Measurements from ENCODE around the gene COX6A2. TPM values are rescaled to one million over a fixed set of nuclear protein-coding genes. Genes with fewer than 3 reads are reported as not detected.

Gene COX6A2
- total and polyA plus RNA-seq, 2 experiments from 2014 or later, result 1.7 TPM; not detected in 1

GRCh38 chr16:31410082-31410481 lies 18.1 kb downstream of the COX6A2 start:
- Histone ChIP-seq H3K36me3 (replicated peaks; ENCODE audit: insufficient read depth, low read depth) (no peaks in the 10 kb centered on the region), H3K4me2 (no peak overlapping the region), H2AFZ (no peak overlapping the region), H3K4me3 (no peak overlapping the region), H3K4me1 (ENCODE audit: insufficient read depth) (no peaks in the 10 kb centered on the region), H3K79me2 (no peaks in the 10 kb centered on the region), H3K27me3 (no peaks in the 10 kb centered on the region), H4K20me1 (ENCODE audit: insufficient read depth, poor library complexity, severe bottlenecking) (no peaks in the 10 kb centered on the region), H3K9me2 (replicated peaks; ENCODE audit: insufficient read depth) (no peaks in the 10 kb centered on the region), H3K9me3 (ENCODE audit: low read depth) (no peaks in the 10 kb centered on the region), H3K27ac (no peak overlapping the region)
- no peak for TF ChIP-seq EZH2 (IDR thresholded peaks at IDR 0.05; ENCODE audit: borderline replicate concordance)
- TF ChIP-seq EZH2phosphoT487 (IDR thresholded peaks at IDR 0.05; ENCODE audit: low read depth, severe bottlenecking, unreplicated experiment), result no peak
- 94% methylated on average over 5 of the region's 9 CpGs for WGBS (ENCODE audit: low lambda C conversion rate, missing lambda C conversion rate)
- DNase-seq (ENCODE audit: low spot score), result no peak

DNA sequence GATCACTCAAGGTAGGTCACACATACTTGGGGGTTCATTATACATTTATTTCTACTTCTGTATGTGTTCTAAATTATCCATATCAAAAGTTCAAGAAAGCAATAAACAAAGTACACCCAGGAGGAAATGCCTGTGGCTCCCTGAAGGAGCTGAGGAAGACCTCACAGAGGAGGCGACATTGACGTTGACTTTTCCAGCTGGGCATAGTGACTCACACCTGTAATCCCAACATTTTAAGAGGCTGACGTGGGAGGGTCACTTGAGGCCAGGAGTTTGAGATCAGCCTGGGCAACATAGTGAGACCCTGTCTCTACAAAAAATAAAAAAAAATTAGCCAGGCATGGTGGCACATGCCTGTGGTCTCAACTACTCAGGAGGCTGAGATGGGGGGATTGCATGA lies 18.7 kb downstream of the COX6A2 start:
- no peaks in the 10 kb centered on the region for H4K20me1 ChIP-seq (ENCODE audit: insufficient read depth, poor library complexity, severe bottlenecking)
- H3K9me2 ChIP-seq (replicated peaks; ENCODE audit: insufficient read depth), result no peaks in the 10 kb centered on the region
- TF ChIP-seq EZH2 (IDR thresholded peaks at IDR 0.05; ENCODE audit: borderline replicate concordance) (no peak), EZH2phosphoT487 (IDR thresholded peaks at IDR 0.05; ENCODE audit: low read depth, severe bottlenecking, unreplicated experiment) (no peak)
- TF ChIP-seq, protein P1, sequence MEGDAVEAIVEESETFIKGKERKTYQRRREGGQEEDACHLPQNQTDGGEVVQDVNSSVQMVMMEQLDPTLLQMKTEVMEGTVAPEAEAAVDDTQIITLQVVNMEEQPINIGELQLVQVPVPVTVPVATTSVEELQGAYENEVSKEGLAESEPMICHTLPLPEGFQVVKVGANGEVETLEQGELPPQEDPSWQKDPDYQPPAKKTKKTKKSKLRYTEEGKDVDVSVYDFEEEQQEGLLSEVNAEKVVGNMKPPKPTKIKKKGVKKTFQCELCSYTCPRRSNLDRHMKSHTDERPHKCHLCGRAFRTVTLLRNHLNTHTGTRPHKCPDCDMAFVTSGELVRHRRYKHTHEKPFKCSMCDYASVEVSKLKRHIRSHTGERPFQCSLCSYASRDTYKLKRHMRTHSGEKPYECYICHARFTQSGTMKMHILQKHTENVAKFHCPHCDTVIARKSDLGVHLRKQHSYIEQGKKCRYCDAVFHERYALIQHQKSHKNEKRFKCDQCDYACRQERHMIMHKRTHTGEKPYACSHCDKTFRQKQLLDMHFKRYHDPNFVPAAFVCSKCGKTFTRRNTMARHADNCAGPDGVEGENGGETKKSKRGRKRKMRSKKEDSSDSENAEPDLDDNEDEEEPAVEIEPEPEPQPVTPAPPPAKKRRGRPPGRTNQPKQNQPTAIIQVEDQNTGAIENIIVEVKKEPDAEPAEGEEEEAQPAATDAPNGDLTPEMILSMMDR (IDR thresholded peaks at IDR 0.05; ENCODE audit: poor library complexity), result no peak
- no peaks in the 10 kb centered on the region for H3K27me3 ChIP-seq
- no peaks in the 10 kb centered on the region for H3K79me2 ChIP-seq
- H3K4me2 ChIP-seq, result no peak overlapping the region
- no peaks in the 10 kb centered on the region for H3K36me3 ChIP-seq (replicated peaks; ENCODE audit: insufficient read depth, low read depth)
- DNase-seq (ENCODE audit: low spot score), result no peak
- H3K4me1 ChIP-seq (ENCODE audit: insufficient read depth), result no peaks in the 10 kb centered on the region
- H3K4me3 ChIP-seq, result no peak overlapping the region
- H2AFZ ChIP-seq, result no peak overlapping the region
- H3K9me3 ChIP-seq (ENCODE audit: low read depth), result no peaks in the 10 kb centered on the region
- WGBS (ENCODE audit: low lambda C conversion rate, missing lambda C conversion rate), result 56% methylated on average over 3 of the region's 3 CpGs
- H3K27ac ChIP-seq, result no peak overlapping the region

DNA sequence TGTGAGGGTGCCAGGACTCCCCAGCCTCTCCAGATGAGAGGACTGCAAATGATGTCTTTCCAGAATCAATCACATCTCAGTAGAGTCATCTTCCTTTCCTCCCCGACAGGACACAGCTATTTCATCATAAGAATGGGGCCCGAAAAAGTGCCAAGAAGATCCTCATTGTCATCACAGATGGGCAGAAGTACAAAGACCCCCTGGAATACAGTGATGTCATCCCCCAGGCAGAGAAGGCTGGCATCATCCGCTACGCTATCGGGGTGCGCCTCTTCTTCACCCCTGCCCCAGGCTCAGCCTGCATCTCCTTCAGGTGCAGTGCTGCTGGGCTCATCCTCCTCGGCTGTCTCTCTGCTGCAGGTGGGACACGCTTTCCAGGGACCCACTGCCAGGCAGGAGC lies 20.8 kb downstream of the COX6A2 start:
- H3K27ac ChIP-seq, result no peak overlapping the region
- no peak overlapping the region for H3K4me2 ChIP-seq
- H3K4me1 ChIP-seq (ENCODE audit: insufficient read depth), result no peaks in the 10 kb centered on the region
- no peaks in the 10 kb centered on the region for H3K79me2 ChIP-seq
- 88% methylated on average over 8 of the region's 8 CpGs for WGBS (ENCODE audit: low lambda C conversion rate, missing lambda C conversion rate)
- no peak overlapping the region for H3K4me3 ChIP-seq
- DNase-seq (ENCODE audit: low spot score), result no peak
- H3K27me3 ChIP-seq, result no peaks in the 10 kb centered on the region
- no peaks in the 10 kb centered on the region for H3K9me2 ChIP-seq (replicated peaks; ENCODE audit: insufficient read depth)
- no peaks in the 10 kb centered on the region for H3K9me3 ChIP-seq (ENCODE audit: low read depth)
- H4K20me1 ChIP-seq (ENCODE audit: insufficient read depth, poor library complexity, severe bottlenecking), result no peaks in the 10 kb centered on the region
- H2AFZ ChIP-seq, result no peak overlapping the region
- no peaks in the 10 kb centered on the region for H3K36me3 ChIP-seq (replicated peaks; ENCODE audit: insufficient read depth, low read depth)
- no peak for TF ChIP-seq EZH2phosphoT487 (IDR thresholded peaks at IDR 0.05; ENCODE audit: low read depth, severe bottlenecking, unreplicated experiment)
- TF ChIP-seq EZH2 (IDR thresholded peaks at IDR 0.05; ENCODE audit: borderline replicate concordance), result no peak
- TF ChIP-seq, protein P1 (IDR thresholded peaks at IDR 0.05; ENCODE audit: poor library complexity), result no peak

DNA sequence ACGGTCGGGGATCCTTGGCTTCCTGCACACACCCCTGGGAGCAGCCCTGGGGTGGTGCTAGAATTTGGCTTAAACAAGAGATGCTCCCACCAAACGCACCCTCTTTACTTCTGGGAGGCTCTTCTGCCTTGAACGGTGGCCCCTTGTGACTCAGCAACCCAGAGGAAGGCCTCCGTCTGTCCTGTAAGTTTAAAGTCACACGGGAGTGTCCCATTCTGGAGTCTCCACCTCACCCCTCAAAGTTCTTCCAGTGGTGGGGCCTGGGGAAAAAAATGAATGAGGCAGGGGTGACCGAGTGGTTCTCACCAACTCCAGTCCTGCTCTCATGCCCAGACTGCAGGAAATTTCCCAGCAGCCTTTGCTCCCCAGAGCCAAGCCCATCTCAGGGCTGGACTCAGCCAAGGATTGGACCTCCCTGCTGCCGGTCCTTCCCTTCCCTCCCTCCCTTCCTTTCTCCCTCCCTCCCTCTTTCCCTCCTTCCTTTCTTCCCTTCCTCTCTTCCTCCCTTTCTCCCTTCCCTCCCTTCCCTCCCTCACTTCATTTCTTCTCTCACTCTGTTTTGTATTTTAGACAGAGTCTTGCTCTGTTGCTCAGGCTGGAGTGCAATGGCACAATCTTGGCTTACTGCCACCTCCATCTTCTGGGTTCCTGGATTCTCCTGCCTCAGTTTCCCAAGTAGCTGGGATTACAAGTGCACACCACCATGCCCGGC lies 23.7 kb downstream of the COX6A2 start:
- H3K9me3 ChIP-seq (ENCODE audit: low read depth), result no peaks in the 10 kb centered on the region
- H3K36me3 ChIP-seq (replicated peaks; ENCODE audit: insufficient read depth, low read depth), result no peaks in the 10 kb centered on the region
- no peak for DNase-seq (ENCODE audit: low spot score)
- no peaks in the 10 kb centered on the region for H3K4me1 ChIP-seq (ENCODE audit: insufficient read depth)
- no peak overlapping the region for H3K27ac ChIP-seq
- WGBS (ENCODE audit: low lambda C conversion rate, missing lambda C conversion rate), result 81% methylated on average over 8 of the region's 9 CpGs
- H3K4me2 ChIP-seq, result no peak overlapping the region
- H2AFZ ChIP-seq, result no peak overlapping the region
- no peaks in the 10 kb centered on the region for H3K27me3 ChIP-seq
- no peaks in the 10 kb centered on the region for H4K20me1 ChIP-seq (ENCODE audit: insufficient read depth, poor library complexity, severe bottlenecking)
- no peak for TF ChIP-seq EZH2 (IDR thresholded peaks at IDR 0.05; ENCODE audit: borderline replicate concordance)
- TF ChIP-seq EZH2phosphoT487 (IDR thresholded peaks at IDR 0.05; ENCODE audit: low read depth, severe bottlenecking, unreplicated experiment), result no peak
- TF ChIP-seq, protein P1 (IDR thresholded peaks at IDR 0.05; ENCODE audit: poor library complexity), result no peak
- H3K79me2 ChIP-seq, result no peaks in the 10 kb centered on the region
- H3K9me2 ChIP-seq (replicated peaks; ENCODE audit: insufficient read depth), result no peaks in the 10 kb centered on the region
- no peak overlapping the region for H3K4me3 ChIP-seq

Measured in hepatocyte (in vitro differentiated cells).